ENCODE data around the gene CHRNA4. TPM values are rescaled to one million over a fixed set of nuclear protein-coding genes. Genes with fewer than 3 reads are reported as not detected.

The CHRNA4 gene
- total and polyA plus RNA-seq, 2 of the 13 experiments (the other 11 are each of a cell fraction or from before 2014, with no cell fraction given), result not detected

DNA sequence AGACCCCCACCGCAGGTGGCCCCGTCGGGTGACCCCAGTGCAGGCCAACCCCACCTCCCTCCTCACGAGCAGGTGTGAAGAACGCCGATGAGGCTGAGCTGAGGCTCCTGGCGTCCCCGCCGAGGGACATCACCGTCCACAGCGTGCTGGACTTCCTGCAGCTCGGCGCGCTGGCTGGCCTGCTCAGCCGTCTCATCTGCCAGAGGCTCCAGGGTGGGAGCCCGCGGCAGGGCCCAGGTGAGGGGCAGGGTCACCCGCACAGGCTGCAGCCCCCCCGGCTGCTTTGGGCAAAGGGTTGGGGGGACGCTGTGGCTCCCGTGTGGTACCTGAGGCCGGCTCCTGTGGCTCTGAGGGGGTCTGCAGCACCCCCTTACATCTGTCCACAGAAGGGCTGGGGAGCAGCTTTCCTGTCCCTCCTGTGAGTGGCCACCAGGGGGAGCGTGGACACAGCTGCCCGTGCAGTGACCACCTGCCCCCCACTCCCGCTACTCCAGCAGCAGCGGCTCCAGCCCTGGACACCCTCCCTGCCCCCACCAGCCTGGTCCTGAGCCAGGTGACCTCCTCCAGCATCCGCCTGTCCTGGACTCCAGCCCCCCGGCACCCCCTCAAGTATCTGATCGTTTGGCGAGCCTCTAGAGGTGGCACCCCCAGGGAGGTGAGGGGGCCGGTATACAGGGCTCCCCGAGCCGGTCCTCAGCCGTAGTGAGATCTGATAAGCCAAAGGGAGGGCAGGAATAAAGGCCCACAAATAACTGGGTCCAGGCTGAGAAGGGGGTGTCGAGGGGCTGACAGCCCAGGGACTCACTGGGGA, 51.7 kb downstream of the CHRNA4 start (continued):
- TF ChIP-seq KLF11 (CRISPR knock-in tag; IDR thresholded peaks at IDR 0.05) (no peak), CHCHD3 (CRISPR knock-in tag; IDR thresholded peaks at IDR 0.05) (0 out of 2 replicates have a peak, but pooled peaks have one; percentile 63), TBX3 (IDR thresholded peaks at IDR 0.05; ENCODE audit: borderline replicate concordance) (no peak), SRSF1 (optimal IDR thresholded peaks at IDR 0.05; ENCODE audit: low read depth, low read length) (peak; percentile 41), HOXA9 (CRISPR knock-in tag; IDR thresholded peaks at IDR 0.05; ENCODE audit: borderline replicate concordance) (no peak), ZNF329 (CRISPR knock-in tag; IDR thresholded peaks at IDR 0.05; ENCODE audit: low read depth) (no peak), CENPX (CRISPR knock-in tag; IDR thresholded peaks at IDR 0.05) (no peak), RAD21 (CRISPR knock-in tag; IDR thresholded peaks at IDR 0.05) (peak; percentile 94), NKX3-1 (CRISPR knock-in tag; IDR thresholded peaks at IDR 0.05) (no peak), NFE2L2 (IDR thresholded peaks at IDR 0.05; ENCODE audit: low read length) (no peak), FOXO1 (CRISPR knock-in tag; IDR thresholded peaks at IDR 0.05) (0 out of 2 replicates have a peak, but pooled peaks have one; percentile 26), KLF12 (CRISPR knock-in tag; IDR thresholded peaks at IDR 0.05; ENCODE audit: borderline replicate concordance) (no peak), IRF2 (CRISPR knock-in tag; IDR thresholded peaks at IDR 0.05) (no peak), BCL6 (CRISPR knock-in tag; IDR thresholded peaks at IDR 0.05) (no peak), HNRNPL (IDR thresholded peaks at IDR 0.05; ENCODE audit: low read depth, low read length) (no peak)
- TF ChIP-seq, protein P1, sequence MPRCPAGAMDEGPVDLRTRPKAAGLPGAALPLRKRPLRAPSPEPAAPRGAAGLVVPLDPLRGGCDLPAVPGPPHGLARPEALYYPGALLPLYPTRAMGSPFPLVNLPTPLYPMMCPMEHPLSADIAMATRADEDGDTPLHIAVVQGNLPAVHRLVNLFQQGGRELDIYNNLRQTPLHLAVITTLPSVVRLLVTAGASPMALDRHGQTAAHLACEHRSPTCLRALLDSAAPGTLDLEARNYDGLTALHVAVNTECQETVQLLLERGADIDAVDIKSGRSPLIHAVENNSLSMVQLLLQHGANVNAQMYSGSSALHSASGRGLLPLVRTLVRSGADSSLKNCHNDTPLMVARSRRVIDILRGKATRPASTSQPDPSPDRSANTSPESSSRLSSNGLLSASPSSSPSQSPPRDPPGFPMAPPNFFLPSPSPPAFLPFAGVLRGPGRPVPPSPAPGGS (CRISPR knock-in tag; IDR thresholded peaks at IDR 0.05), result no peak
- TF ChIP-seq, protein P2, sequence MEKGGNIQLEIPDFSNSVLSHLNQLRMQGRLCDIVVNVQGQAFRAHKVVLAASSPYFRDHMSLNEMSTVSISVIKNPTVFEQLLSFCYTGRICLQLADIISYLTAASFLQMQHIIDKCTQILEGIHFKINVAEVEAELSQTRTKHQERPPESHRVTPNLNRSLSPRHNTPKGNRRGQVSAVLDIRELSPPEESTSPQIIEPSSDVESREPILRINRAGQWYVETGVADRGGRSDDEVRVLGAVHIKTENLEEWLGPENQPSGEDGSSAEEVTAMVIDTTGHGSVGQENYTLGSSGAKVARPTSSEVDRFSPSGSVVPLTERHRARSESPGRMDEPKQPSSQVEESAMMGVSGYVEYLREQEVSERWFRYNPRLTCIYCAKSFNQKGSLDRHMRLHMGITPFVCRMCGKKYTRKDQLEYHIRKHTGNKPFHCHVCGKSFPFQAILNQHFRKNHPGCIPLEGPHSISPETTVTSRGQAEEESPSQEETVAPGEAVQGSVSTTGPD (CRISPR knock-in tag; IDR thresholded peaks at IDR 0.05), result no peak
- TF ChIP-seq, protein P3, sequence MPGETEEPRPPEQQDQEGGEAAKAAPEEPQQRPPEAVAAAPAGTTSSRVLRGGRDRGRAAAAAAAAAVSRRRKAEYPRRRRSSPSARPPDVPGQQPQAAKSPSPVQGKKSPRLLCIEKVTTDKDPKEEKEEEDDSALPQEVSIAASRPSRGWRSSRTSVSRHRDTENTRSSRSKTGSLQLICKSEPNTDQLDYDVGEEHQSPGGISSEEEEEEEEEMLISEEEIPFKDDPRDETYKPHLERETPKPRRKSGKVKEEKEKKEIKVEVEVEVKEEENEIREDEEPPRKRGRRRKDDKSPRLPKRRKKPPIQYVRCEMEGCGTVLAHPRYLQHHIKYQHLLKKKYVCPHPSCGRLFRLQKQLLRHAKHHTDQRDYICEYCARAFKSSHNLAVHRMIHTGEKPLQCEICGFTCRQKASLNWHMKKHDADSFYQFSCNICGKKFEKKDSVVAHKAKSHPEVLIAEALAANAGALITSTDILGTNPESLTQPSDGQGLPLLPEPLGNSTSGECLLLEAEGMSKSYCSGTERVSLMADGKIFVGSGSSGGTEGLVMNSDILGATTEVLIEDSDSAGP (CRISPR knock-in tag; IDR thresholded peaks at IDR 0.05; ENCODE audit: borderline replicate concordance), result peak; percentile 45; the same call in 1 of the 2 replicates
- TF ChIP-seq, protein P4, sequence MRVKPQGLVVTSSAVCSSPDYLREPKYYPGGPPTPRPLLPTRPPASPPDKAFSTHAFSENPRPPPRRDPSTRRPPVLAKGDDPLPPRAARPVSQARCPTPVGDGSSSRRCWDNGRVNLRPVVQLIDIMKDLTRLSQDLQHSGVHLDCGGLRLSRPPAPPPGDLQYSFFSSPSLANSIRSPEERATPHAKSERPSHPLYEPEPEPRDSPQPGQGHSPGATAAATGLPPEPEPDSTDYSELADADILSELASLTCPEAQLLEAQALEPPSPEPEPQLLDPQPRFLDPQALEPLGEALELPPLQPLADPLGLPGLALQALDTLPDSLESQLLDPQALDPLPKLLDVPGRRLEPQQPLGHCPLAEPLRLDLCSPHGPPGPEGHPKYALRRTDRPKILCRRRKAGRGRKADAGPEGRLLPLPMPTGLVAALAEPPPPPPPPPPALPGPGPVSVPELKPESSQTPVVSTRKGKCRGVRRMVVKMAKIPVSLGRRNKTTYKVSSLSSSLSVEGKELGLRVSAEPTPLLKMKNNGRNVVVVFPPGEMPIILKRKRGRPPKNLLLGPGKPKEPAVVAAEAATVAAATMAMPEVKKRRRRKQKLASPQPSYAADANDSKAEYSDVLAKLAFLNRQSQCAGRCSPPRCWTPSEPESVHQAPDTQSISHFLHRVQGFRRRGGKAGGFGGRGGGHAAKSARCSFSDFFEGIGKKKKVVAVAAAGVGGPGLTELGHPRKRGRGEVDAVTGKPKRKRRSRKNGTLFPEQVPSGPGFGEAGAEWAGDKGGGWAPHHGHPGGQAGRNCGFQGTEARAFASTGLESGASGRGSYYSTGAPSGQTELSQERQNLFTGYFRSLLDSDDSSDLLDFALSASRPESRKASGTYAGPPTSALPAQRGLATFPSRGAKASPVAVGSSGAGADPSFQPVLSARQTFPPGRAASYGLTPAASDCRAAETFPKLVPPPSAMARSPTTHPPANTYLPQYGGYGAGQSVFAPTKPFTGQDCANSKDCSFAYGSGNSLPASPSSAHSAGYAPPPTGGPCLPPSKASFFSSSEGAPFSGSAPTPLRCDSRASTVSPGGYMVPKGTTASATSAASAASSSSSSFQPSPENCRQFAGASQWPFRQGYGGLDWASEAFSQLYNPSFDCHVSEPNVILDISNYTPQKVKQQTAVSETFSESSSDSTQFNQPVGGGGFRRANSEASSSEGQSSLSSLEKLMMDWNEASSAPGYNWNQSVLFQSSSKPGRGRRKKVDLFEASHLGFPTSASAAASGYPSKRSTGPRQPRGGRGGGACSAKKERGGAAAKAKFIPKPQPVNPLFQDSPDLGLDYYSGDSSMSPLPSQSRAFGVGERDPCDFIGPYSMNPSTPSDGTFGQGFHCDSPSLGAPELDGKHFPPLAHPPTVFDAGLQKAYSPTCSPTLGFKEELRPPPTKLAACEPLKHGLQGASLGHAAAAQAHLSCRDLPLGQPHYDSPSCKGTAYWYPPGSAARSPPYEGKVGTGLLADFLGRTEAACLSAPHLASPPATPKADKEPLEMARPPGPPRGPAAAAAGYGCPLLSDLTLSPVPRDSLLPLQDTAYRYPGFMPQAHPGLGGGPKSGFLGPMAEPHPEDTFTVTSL (CRISPR knock-in tag; IDR thresholded peaks at IDR 0.05; ENCODE audit: borderline replicate concordance), result no peak
